Panc1 (cell line): ENCODE measurements around the gene PRKG1.

ENCODE experiments used
- POLR2AphosphoS5 ChIP-seq: IDR thresholded peaks from 2 replicates; pipeline ENCODE4 v1.6.1; 2012; ENCODE audit warnings: mild to moderate bottlenecking, low read depth, low read length, moderate library complexity
- TCF7L2 ChIP-seq: IDR thresholded peaks from 2 replicates; pipeline ENCODE4 v1.6.1; 2011; ENCODE audit warnings: mild to moderate bottlenecking, low read depth, low read length, inconsistent platforms
- TF ChIP-seq, protein P1 (sequence below): fragments of 450-650 bp; IDR thresholded peaks from 2 replicates; pipeline ENCODE4 v1.5.1; 2017; ENCODE audit warnings: mild to moderate bottlenecking
- TF ChIP-seq, protein P2 (sequence below), 2 experiments: IDR thresholded peaks; 2 replicates each; pipeline ENCODE4 v1.6.1; 2011 to 2012; ENCODE audit warnings: low read depth in 2 of 2, control low read depth in 1 of 2, low read length in 1 of 2, mild to moderate bottlenecking in 1 of 2, moderate library complexity in 1 of 2; ENCODE audit not compliant: insufficient read depth in 1 of 2

DNA sequence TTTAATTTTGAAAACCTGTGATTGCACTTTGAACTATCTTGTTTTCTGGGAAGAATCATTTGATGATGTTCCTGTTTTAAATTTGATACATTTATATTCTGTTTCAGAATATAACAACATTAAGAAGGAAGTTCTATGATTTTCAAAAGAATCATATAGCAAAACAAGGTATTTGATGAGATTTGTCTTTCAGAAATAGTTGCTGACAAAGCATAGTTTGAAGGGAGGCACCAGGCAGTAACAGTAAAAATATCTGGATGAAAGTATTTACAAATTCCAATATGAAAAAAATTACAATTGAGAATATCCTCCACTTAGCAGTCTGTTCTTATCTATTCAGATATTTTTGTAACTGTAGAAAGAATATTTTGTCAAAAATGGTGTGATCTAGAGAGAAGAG, 891.2 kb downstream of the PRKG1 start:
- TF ChIP-seq, protein P1, sequence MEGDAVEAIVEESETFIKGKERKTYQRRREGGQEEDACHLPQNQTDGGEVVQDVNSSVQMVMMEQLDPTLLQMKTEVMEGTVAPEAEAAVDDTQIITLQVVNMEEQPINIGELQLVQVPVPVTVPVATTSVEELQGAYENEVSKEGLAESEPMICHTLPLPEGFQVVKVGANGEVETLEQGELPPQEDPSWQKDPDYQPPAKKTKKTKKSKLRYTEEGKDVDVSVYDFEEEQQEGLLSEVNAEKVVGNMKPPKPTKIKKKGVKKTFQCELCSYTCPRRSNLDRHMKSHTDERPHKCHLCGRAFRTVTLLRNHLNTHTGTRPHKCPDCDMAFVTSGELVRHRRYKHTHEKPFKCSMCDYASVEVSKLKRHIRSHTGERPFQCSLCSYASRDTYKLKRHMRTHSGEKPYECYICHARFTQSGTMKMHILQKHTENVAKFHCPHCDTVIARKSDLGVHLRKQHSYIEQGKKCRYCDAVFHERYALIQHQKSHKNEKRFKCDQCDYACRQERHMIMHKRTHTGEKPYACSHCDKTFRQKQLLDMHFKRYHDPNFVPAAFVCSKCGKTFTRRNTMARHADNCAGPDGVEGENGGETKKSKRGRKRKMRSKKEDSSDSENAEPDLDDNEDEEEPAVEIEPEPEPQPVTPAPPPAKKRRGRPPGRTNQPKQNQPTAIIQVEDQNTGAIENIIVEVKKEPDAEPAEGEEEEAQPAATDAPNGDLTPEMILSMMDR, result no peak
- TF ChIP-seq POLR2AphosphoS5 (no peak), TCF7L2 (no peak)
- TF ChIP-seq, protein P2, sequence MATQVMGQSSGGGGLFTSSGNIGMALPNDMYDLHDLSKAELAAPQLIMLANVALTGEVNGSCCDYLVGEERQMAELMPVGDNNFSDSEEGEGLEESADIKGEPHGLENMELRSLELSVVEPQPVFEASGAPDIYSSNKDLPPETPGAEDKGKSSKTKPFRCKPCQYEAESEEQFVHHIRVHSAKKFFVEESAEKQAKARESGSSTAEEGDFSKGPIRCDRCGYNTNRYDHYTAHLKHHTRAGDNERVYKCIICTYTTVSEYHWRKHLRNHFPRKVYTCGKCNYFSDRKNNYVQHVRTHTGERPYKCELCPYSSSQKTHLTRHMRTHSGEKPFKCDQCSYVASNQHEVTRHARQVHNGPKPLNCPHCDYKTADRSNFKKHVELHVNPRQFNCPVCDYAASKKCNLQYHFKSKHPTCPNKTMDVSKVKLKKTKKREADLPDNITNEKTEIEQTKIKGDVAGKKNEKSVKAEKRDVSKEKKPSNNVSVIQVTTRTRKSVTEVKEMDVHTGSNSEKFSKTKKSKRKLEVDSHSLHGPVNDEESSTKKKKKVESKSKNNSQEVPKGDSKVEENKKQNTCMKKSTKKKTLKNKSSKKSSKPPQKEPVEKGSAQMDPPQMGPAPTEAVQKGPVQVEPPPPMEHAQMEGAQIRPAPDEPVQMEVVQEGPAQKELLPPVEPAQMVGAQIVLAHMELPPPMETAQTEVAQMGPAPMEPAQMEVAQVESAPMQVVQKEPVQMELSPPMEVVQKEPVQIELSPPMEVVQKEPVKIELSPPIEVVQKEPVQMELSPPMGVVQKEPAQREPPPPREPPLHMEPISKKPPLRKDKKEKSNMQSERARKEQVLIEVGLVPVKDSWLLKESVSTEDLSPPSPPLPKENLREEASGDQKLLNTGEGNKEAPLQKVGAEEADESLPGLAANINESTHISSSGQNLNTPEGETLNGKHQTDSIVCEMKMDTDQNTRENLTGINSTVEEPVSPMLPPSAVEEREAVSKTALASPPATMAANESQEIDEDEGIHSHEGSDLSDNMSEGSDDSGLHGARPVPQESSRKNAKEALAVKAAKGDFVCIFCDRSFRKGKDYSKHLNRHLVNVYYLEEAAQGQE (IDR thresholded peaks at IDR 0.05; ENCODE audit: insufficient read depth in 1 of 2, low read depth in 2 of 2, low read length in 1 of 2), result no peak
